ENCODE results near the gene SPTLC1.
"Not testable (repeated sequence)": the region's sequence is repeated elsewhere in the genome, so short reads cannot be mapped to it uniquely, and the experiment has no call there.

Gene SPTLC1

DNA sequence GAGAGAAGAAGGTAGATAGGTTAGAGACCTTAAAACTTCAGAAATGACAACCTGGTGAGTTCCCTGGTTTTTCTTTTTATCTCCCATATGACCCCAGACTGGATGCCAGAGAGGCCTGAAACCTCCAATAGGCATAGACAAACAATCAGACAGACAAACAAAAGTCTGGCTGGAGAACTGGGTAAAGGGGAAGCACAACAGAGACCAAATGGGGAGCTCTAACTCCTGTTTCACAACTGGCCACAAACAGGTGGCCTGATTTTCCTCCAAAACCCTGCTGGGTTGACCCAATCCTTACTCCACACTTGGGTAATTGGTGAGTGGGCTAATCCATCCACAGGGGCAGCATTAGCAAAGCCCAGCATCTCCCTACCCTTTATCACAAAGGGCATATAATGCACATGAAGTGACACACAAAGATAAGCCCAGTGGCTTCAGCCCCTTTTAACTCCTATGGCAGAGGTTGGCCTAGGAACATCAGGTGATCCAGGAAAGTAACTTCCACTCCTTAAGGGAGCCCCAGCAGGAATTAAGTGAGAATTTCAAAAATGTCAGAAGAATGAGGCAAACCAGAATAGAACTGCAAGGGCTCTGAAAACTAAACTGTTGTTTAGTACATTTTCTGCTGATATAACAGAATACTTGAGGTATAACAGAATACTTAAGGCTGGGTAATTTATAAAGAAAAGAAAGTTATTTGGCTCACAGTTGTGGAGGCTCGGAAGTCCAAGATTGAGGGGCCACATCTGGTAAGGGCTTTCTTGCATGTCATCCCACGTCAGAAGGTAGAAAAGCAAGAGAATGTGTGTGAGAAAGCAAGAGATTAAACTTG, 104.3 kb downstream of the SPTLC1 start:
- DNase-seq (ENCODE audit: low read depth) = peak; percentile 76
- TF ChIP-seq MYC (IDR thresholded peaks at IDR 0.05; ENCODE audit: low read depth, low read length) (no peak), MAX (IDR thresholded peaks at IDR 0.05; ENCODE audit: low read depth, low read length) (no peak), POLR2A (IDR thresholded peaks at IDR 0.05; ENCODE audit: extremely low read depth, insufficient read length) (no peak)
- TF ChIP-seq, protein P1, sequence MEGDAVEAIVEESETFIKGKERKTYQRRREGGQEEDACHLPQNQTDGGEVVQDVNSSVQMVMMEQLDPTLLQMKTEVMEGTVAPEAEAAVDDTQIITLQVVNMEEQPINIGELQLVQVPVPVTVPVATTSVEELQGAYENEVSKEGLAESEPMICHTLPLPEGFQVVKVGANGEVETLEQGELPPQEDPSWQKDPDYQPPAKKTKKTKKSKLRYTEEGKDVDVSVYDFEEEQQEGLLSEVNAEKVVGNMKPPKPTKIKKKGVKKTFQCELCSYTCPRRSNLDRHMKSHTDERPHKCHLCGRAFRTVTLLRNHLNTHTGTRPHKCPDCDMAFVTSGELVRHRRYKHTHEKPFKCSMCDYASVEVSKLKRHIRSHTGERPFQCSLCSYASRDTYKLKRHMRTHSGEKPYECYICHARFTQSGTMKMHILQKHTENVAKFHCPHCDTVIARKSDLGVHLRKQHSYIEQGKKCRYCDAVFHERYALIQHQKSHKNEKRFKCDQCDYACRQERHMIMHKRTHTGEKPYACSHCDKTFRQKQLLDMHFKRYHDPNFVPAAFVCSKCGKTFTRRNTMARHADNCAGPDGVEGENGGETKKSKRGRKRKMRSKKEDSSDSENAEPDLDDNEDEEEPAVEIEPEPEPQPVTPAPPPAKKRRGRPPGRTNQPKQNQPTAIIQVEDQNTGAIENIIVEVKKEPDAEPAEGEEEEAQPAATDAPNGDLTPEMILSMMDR (IDR thresholded peaks at IDR 0.05; ENCODE audit: low read depth, low read length) = no peak
- H3K4me3 ChIP-seq (ENCODE audit: low read depth, low read length) = peak overlapping the region; percentile 3

GRCh38 chr9:92010253-92010652, 105.0 kb downstream of the SPTLC1 start:
- H3K4me3 ChIP-seq (ENCODE audit: low read depth, low read length) = peak overlapping the region; percentile 3
- DNase-seq (ENCODE audit: low read depth) = peak; percentile 58

- TF ChIP-seq, protein P1 (IDR thresholded peaks at IDR 0.05; ENCODE audit: low read depth, low read length) = no peak
- TF ChIP-seq POLR2A (IDR thresholded peaks at IDR 0.05; ENCODE audit: extremely low read depth, insufficient read length) (no peak), MYC (IDR thresholded peaks at IDR 0.05; ENCODE audit: low read depth, low read length) (no peak), MAX (IDR thresholded peaks at IDR 0.05; ENCODE audit: low read depth, low read length) (no peak)
- no peak overlapping the region for H3K4me3 ChIP-seq (ENCODE audit: low read depth, low read length)
- DNase-seq (ENCODE audit: low read depth) = no peak
These were observed 107.2 kb downstream of the SPTLC1 start for GRCh38 chr9:92008041-92008440.

GRCh38 chr9:92004045-92004392, 111.2 kb downstream of the SPTLC1 start:
- TF ChIP-seq MYC (IDR thresholded peaks at IDR 0.05; ENCODE audit: low read depth, low read length) (no peak), MAX (IDR thresholded peaks at IDR 0.05; ENCODE audit: low read depth, low read length) (no peak), POLR2A (IDR thresholded peaks at IDR 0.05; ENCODE audit: extremely low read depth, insufficient read length) (no peak)
- TF ChIP-seq, protein P1 (IDR thresholded peaks at IDR 0.05; ENCODE audit: low read depth, low read length) = no peak
- no peak overlapping the region for H3K4me3 ChIP-seq (ENCODE audit: low read depth, low read length)
- DNase-seq (ENCODE audit: low read depth) = no peak

GRCh38 chr9:92003308-92004044, 111.7 kb downstream of the SPTLC1 start:
- TF ChIP-seq, protein P1 (IDR thresholded peaks at IDR 0.05; ENCODE audit: low read depth, low read length) = no peak
- TF ChIP-seq MAX (IDR thresholded peaks at IDR 0.05; ENCODE audit: low read depth, low read length) (no peak), MYC (IDR thresholded peaks at IDR 0.05; ENCODE audit: low read depth, low read length) (no peak), POLR2A (IDR thresholded peaks at IDR 0.05; ENCODE audit: extremely low read depth, insufficient read length) (no peak)
- no peak for DNase-seq (ENCODE audit: low read depth)

GRCh38 chr9:92001948-92002347, 113.3 kb downstream of the SPTLC1 start:
- H3K4me3 ChIP-seq (ENCODE audit: low read depth, low read length); DNase-seq (ENCODE audit: low read depth): not testable (repeated sequence)

More at GRCh38 chr9:92003308-92004044, 111.7 kb downstream of the SPTLC1 start:
- no peak overlapping the region for H3K4me3 ChIP-seq (ENCODE audit: low read depth, low read length)

Measured in NB4 (cell line).